Measurements from ENCODE around the gene FXYD2. TPM values are rescaled to one million over a fixed set of nuclear protein-coding genes. Genes with fewer than 3 reads are reported as not detected.

The FXYD2 gene
- total RNA-seq, 1 experiment from 2014 or later = not detected

DNA sequence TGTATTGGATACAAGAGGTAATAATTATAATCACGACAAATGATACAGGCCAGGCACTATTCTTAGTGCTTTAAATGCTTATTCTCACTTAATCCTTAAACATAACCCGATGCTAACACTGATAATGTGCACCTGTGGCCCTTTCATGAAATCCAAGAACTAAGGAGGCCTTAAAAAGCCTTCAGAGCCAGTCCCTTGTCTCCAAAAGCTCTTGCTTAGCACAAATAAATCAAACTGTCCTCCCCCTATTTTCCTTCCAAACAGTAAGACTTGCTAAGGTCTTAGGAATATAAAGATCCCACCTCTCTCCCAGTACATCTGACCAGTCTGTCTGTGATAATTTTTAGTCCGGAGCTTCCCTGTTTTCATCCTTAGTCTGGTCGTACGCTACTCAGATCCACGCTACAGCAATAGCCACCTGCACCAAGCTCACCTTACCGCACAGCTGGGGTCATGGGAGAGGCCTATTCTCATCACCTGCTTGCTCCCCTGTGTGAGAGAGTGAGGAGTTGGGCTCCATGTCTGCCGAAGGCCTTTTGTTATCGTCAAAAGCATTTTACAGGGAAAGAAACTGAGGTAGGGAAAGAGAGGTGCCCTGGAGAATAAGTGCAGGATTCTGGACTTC lies 35.1 kb upstream of the FXYD2 start:
- no peak for DNase-seq (ENCODE audit: low spot score)
- in situ Hi-C loops (cut with HindIII; ENCODE audit: low sequenced_read_pairs) = no loop called here

DNA sequence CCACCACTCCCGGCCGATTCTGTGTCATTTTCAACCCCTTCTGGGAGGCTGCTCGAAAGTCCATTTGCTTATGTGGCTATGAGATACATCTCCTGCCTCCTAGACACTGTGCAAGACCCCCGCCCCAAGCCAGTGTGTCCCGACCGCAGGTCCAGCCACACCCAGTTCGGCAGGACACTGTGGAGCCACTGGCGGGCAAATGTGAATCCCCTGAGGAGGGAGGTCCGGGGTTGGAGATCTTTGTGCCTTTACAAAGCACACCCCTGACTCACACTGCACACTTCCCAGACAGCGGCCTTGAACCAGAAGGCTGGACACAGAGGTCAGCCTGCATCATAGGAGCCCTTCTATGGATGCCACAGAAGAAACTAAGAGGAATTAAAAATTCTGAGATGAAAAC lies 34.5 kb upstream of the FXYD2 start:
- in situ Hi-C loops (cut with HindIII; ENCODE audit: low sequenced_read_pairs) = no loop called here
- DNase-seq (ENCODE audit: low spot score) = no peak

DNA sequence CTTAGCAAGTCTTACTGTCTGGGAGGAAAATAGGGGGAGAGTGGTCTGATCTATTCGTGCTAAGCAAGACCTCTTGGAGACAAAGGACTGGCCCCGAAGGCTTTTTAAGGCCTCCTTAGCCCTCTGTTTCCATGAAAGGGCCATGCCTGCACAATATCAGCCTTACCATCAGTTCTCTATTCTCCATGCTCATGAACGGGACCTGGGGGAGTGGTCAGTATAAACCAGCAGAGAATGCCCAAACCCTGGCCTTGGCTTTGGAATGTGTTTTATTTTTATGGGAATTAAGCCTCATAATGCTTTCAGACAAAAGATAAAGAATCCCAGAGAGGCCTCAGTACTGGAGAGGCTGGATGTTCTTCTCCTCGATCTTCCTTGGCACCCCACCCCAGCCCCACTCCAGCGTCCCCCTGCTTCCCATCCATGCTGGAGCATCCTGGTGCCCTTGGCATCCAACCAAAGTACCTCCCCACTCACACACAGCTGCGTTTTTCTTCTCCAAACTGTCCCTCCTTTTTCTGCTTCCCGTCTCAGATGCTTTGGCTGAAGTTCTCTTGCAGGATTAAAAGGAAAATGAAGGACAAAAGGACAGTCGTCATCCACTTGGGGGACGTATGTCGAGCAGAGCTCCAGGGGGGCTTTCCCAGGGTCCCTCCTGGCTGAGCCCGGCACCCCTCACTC lies 33.3 kb upstream of the FXYD2 start:
- DNase-seq (ENCODE audit: low spot score) = no peak
- in situ Hi-C loops (cut with HindIII; ENCODE audit: low sequenced_read_pairs) = no loop called here

DNA sequence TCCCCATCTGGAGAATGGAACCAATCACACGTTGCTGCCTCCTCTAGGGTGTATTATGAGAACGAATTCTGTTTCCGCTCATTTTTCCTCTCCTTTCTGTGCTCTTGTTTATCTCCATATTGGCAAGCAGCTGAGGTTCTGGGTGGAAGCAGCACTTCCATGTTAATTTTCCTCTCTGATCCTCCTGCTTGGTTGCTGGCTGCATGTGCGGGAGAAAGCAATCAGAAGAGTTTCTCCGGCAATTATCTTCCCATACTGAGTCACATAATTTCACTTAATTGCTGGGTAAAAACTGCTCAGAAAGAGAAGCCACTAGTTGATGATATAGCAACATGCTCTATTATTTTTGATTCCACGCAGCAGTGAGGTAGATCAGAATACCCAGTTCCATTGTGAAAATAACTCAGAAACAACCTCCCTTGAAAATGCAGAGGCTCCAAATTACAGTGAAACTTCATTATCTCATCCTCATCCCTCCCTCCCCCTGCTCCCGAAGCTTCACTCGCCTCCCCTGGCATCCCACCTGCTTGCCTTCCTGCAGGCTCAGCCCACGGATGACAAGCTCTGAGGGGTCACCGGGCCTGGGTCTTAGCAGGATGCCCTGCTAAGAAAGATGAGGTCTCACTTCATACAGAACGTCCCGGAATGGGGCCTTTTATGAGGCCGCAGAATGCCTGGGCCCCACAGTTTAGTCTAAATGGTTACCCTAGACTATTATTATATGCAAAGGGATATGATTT lies 31.5 kb upstream of the FXYD2 start:
- DNase-seq (ENCODE audit: low spot score) = no peak
- in situ Hi-C loops (cut with HindIII; ENCODE audit: low sequenced_read_pairs) = no loop called here

DNA sequence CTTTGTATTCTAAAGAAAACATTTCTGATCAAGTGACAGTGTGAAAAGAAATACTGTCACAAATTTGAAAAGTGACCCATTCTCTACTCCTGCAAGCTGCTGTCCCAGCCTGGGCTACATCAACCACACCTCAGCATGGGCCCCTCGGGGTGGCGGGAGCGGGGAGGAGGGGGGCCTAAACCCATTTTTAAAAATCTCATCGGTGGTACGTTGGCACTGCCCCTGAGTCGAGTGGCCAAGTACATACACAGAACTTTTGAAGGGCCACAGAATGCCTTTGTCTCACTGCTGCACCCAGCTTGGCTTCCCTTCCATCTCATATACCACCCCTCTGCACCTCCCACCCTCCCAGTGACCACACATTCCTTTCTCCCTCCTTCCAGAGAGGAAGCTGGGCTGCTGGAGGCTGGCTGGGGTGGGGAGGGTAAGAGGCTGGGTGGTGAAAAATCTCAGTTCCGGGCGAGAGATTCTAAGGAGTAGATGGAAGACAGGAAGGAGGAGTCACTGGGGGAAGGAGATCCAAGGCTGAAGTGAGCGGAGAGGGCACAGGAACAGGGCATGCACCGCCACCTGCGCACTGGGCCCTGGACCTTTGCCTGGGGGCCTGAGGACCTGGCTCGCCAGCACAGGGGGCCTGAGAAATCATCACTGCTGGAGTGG lies 30.8 kb upstream of the FXYD2 start:
- DNase-seq (ENCODE audit: low spot score) = no peak
- in situ Hi-C loops (cut with HindIII; ENCODE audit: low sequenced_read_pairs) = no loop called here

DNA sequence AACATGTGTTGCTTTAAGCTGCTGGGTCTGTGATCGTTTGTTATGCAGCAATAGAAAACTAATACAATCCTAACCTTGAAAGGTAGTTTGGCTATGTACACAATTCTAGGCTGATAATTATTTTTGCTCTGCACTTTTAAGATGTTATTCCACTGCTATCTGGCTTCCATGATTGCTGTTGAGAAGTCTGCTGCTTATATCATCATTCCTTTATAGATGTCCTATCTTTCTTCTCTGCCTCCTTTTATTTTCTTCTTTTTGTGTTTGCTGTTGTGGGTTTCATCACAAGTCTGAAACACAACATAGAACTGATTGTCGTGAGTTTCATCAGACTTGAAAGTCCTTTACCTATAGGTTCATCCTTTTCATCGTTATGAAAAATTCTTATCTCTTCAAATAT lies 27.8 kb upstream of the FXYD2 start:
- in situ Hi-C loops (cut with HindIII; ENCODE audit: low sequenced_read_pairs) = no loop called here
- no peak for DNase-seq (ENCODE audit: low spot score)

DNA sequence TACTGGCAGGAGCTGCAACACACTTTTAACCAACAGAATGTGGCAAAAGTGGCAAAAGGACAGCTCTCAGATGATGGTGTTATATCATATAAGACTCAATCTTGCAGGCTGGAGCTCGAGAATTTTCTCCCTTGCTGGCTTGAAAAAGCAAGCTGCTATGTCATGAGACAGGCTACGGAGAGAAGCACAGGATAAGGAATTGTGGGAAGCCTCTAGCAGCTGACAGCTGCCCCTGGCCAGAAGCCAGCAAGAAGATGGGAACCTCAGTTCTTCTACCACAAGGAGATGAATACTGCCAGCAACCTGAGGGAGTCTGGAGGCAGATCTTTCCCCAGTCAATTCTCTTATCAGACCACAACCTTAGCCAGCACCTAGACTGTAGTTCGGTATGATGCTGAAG lies 27.3 kb upstream of the FXYD2 start:
- peak; percentile 62 for DNase-seq (ENCODE audit: low spot score)
- in situ Hi-C loops (cut with HindIII; ENCODE audit: low sequenced_read_pairs) = no loop called here

DNA sequence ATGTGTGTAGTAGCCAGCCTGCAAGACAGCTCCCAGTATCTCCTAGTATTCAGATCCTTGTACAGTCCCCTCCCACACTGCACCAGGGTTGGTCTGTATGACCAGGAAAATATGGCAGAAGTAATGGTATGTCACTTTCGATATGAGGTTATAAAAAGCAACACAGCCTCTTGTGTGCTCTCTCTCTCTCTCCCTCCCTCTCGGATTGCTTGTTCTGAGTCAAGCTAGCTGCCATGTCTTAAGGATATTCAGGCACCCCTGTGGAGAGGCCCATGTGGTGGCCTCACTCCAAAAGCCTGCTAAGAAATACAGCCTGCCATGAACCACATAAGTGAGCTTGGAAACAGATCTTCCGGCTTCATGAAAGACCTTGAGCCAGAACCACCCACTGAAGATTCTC lies 26.6 kb upstream of the FXYD2 start:
- in situ Hi-C loops (cut with HindIII; ENCODE audit: low sequenced_read_pairs) = no loop called here
- DNase-seq (ENCODE audit: low spot score) = peak; percentile 66

DNA sequence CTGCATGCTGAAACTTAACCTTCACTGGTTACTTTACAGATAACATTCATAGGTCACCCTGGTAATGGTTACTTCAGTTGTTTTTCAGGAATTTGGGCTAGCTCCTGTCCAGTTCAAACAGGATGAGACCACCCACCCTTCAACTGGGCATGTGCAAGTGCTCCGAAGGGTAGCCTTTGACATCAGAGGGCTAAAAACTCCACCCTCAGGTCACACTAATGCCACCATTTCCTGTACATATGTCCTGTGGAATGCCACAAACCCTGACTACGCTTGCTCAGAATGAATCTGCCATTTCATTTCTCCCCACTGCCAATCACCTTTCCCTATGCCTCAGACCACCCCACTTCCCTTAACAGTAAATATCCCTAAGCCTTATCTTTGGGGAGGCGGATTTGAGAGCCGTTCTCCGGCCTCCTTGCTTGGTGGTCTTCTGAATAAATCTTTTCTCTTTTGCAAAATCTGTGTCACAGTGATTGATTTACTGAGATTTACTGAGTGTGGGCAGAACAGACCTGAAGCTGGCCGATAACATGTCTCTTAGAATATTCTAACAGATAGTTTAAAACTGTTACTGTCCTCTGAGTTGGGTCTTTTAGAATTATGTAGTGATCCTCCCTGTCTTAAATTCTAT lies 25.4 kb upstream of the FXYD2 start:
- in situ Hi-C loops (cut with HindIII; ENCODE audit: low sequenced_read_pairs) = no loop called here
- no peak for DNase-seq (ENCODE audit: low spot score)

DNA sequence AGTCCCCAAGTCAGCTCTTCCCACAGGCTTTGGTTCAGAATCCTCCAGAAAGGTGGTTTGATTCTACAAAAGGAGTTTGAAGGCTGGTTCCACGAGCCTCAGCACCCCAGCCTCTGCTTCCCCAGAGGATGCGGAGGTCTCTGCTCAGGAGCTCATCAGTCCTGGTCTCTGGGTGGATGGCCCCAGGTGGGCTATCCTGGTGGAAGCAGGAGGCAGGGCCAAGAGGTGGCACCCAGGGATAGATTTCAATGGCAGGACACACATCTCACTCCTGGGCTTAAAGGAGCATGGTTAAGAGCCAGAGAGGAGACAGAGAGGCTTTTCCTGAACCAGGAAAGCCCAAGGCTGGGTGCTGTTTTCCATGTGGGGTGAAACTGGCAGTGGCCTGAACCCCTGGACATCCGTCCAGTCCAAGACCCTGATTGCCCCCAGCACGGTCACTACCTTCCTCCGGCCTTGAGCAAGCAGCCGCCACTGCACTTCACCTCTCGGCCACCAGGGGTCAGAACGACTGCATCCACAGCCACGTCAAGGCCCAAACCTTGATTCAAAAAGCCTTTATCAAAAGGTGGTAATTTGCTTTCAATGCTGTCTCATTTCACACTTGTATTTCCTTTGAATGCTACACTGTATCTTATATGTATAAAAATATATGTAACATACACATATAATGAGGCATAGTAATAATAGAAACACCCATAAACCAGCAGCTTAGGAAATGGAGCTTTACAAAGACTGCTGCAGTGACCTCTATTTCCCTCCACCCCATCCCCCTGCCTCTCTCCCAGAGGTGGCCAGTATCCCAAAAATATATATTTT lies 19.3 kb upstream of the FXYD2 start:
- in situ Hi-C loops (cut with HindIII; ENCODE audit: low sequenced_read_pairs) = no loop called here
- peak; percentile 83 for DNase-seq (ENCODE audit: low spot score)

DNA sequence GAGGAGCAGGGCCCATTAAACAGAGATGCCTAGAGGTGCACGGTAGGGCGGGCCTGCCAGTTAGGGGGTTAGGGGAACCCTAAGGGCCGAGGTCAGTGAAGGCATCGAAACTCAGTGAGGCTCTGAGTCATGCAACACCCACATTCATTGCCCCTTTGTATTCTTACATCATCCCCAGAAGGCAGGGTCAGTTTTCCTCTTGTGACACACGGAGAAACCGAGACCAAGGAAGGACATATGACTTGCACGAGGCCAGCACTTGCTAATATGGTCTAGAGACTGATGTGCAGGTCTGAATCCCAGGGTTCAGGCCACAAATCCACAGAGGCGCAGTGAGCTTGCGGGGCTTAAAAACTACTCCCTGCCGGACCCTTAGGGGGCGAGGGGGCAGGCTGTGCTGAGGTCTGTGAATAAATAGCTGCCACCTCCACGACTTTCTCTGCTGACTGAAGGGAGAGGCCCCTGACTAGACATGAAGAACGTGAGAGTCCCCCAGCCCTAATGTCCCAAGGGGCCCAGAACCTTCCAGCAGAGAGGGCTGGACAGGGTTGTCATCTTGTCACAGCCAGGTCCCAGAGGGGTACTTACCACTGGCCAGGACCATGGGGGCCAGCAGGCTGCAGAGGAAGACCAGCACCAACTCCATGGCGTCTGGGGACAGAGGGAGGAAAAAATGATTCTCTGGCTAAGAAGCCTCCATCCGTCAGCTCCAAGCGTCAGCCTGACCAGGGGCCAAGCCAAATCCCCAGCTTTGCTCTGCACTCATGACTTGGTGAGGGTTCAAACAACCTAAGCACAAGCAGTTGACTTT lies 17.8 kb upstream of the FXYD2 start:
- DNase-seq (ENCODE audit: low spot score) = no peak

DNA sequence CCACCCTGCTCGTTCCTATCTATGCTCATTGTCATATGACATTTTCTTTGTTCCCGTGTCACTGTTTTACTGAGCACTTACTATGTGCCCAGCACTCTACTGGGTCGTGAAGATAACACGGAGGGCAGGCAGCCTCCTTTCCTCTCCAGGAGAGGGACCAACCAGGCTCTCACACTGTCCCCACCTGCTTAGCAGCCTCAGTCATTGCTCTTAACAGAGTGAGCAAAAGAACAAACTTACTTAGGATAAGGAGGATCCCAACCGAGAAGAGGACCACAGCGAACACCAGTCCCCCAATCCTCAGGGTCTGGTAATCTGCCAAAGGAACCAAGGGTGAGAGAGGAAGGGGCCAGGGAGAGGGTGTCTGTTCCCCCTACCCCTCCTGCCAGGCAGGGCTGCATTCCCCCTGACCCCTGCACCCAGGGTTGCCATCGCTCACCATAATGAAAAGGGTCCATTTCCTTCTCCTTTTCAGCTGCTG lies 17.0 kb upstream of the FXYD2 start:
- DNase-seq (ENCODE audit: low spot score) = no peak
- in situ Hi-C loops (cut with HindIII; ENCODE audit: low sequenced_read_pairs) = no loop called here

More for the DNA sequence above, 17.8 kb upstream of the FXYD2 start:
- in situ Hi-C loops (cut with HindIII; ENCODE audit: low sequenced_read_pairs) = no loop called here

DNA sequence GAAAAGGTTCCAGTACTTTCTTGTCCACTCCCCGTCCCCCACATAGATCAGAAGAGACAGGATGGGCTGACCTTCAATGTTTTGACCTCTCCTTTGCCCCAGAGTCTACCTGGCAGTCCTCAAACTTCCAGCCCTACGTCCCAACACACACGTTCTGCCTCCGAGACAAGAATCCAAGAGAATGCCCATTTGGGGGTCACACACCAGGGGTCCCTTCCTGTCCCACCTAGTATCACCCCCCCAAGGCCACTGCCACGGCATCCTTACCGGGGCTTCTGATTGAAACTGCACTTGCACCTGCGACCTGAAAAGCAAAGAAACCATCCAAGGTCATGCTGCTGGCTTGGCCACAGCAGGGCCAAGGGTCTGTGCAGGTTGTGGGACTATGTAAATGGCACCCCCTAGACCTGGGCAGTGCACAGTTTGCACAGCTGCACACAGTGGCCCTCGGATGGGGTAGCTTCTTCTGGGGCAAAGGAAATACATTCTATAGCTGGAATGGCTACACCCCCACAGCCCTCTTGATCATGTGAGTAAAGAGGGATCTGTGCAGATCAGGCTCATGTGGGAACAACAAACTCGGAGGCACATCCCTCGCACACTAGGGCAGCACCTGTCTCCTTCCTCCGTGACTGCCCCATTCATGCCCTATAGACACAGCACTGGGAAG lies 16.5 kb upstream of the FXYD2 start:
- DNase-seq (ENCODE audit: low spot score) = no peak
- in situ Hi-C loops (cut with HindIII; ENCODE audit: low sequenced_read_pairs) = no loop called here

DNA sequence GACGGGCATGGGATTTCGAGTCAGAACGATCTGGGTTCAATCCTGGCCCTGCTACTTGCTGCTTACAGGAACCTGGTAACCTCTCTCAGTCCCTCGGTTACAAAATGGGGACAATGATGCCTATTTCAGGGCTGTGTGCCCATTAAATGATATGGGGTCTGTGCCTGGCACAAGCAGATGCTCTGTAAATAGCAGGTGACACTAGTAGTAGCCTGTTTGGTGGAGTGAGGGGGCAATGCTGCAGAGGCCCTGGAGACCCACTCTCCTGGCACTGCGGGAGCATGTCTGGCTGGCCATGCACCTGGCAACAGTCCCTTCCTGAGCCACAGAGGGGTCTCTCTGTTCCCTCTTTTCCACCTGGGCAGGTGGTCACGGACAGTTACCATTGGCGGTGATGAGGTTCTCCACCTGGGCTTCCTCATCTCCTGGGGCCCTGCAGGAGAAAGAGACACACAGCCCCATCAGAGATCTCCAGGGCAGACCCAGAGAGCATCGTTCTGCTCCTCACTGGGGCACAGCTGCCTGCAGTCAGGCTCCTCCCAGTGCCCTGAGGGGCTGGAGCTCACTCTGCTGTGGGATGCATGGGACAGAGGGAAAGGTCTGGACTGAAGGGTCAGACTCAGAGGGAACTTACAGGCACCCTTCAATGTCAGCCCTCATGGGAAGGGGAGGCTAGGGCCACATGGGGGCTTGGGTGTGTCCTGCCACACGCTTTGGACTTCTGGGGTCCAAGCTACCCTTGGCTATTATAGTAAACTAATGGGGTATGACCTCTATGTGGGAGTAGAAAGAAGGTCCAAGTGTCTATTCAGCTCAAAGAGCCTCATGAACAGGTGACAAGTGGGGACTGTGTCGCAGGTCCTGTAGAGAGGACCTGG lies 15.6 kb upstream of the FXYD2 start:
- DNase-seq (ENCODE audit: low spot score) = no peak
- in situ Hi-C loops (cut with HindIII; ENCODE audit: low sequenced_read_pairs) = no loop called here

DNA sequence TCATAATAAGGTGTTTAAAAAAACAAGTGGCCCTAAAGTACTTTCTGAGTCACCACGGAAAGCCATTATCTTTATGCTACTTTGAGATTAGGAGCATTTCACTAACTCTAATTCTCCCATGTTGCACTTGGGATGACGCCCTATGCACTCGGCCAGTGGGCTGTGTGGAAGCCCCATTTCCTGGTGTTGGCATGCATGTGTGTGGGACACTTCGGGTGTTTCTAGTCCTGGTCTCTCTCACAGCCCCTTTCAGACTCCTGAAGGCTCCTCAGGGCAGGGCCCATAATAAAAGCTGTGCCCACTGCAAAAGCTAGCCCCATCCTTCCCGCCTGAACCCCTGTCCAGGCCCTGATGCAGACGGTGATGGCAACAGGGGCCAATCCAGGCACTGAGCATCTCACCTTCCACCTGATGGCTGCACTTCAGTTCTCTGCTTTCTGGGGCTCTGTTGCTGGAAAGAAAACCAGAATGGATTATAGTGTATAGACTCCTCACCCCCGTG lies 14.9 kb upstream of the FXYD2 start:
- in situ Hi-C loops (cut with HindIII; ENCODE audit: low sequenced_read_pairs) = no loop called here
- DNase-seq (ENCODE audit: low spot score) = no peak

DNA sequence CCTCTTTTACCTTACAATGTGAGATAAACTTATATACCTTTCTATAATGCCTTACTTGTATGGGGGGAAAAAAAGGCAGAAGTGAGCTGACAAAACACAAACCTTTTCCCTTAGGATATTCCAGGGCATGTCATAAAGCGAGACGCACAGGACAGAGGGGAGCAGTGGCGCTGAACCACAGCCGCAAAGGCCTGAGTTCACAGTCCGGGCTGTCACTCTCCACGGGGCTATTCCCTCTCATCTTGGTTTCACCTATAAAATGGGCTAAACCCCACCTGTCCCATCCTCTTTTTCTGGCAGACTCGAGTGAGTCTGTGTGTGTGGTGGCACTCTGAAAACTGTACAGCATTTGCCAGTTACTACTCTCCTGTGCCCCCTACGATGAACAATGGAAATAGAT lies 14.4 kb upstream of the FXYD2 start:
- in situ Hi-C loops (cut with HindIII; ENCODE audit: low sequenced_read_pairs) = no loop called here
- DNase-seq (ENCODE audit: low spot score) = no peak
